Dermis microvascular lymphatic vessel endothelial cell (primary cell): ENCODE results near the gene C1orf53. TPM values are rescaled to one million over a fixed set of nuclear protein-coding genes. Genes with fewer than 3 reads are reported as not detected.
A peak's percentile ranks its signal among the peaks of the same experiment; 100 is the strongest.

Experiments
- DNase-seq, 2 donors: peaks; one replicate each; pipeline versions ENCODE4 v3.0.0 to v3.0.0-alpha.2; 2010; ENCODE audit warnings: low read depth in 2 of 2
- total RNA-seq: library from RNA; depleted of rRNA; stranded (reverse); fragments of >200 nt; gene quantifications from 2 replicates; pipeline ENCODE4 v1.2.1, GENCODE V29; 2014

C1orf53 gene
- total RNA-seq, 1 donor from 2014 or later: 3.5 TPM

- no peak for DNase-seq
Measured at GRCh38 chr1:197907846-197908616, 5.6 kb downstream of the C1orf53 start.

GRCh38 chr1:197908716-197909220 is 6.3 kb downstream of the C1orf53 start:
- DNase-seq: no peak

- DNase-seq: no peak
Measured at GRCh38 chr1:197909384-197909783, 7.0 kb downstream of the C1orf53 start.

GRCh38 chr1:197910120-197910991 is 7.9 kb downstream of the C1orf53 start:
- no peak for DNase-seq

- no peak for DNase-seq
Measured at GRCh38 chr1:197911111-197911856, 8.9 kb downstream of the C1orf53 start.

GRCh38 chr1:197911857-197912696 is 9.6 kb downstream of the C1orf53 start:
- no peak for DNase-seq

GRCh38 chr1:197912739-197913494 is 10.5 kb downstream of the C1orf53 start:
- DNase-seq: no peak

GRCh38 chr1:197913495-197914276 is 11.3 kb downstream of the C1orf53 start:
- DNase-seq: no peak

- DNase-seq: no peak
Measured at GRCh38 chr1:197914510-197914909, 12.1 kb downstream of the C1orf53 start.

- no peak for DNase-seq
Measured at GRCh38 chr1:197915260-197915861, 12.9 kb downstream of the C1orf53 start.

- DNase-seq: peak in 1 of 2 donors; percentile 55
Measured at GRCh38 chr1:197915862-197916499, 13.6 kb downstream of the C1orf53 start.

- DNase-seq: no peak
Measured at GRCh38 chr1:197916500-197916983, 14.1 kb downstream of the C1orf53 start.

GRCh38 chr1:197917805-197918651 is 15.6 kb downstream of the C1orf53 start:
- DNase-seq: no peak

- DNase-seq: no peak
Measured at GRCh38 chr1:197918807-197919345, 16.4 kb downstream of the C1orf53 start.

- no peak for DNase-seq
Measured at GRCh38 chr1:197919346-197920066, 17.1 kb downstream of the C1orf53 start.

GRCh38 chr1:197920067-197920396 is 17.6 kb downstream of the C1orf53 start:
- DNase-seq: no peak
